GM19351 (cell line): ENCODE measurements around the gene SLC30A1.

ENCODE experiments used
- ATAC-seq: cut with Tn5 transposase; IDR thresholded peaks from one replicate; pipeline ENCODE4 v1.9.1; 2021; ENCODE audit warnings: mild to moderate bottlenecking, moderate library complexity; ENCODE audit not compliant: unreplicated experiment

SLC30A1 gene

GRCh38 chr1:211609120-211610024, 30.4 kb upstream of the SLC30A1 start:
- ATAC-seq: no peak

- no peak for ATAC-seq
Measured at GRCh38 chr1:211607754-211608473, 29.0 kb upstream of the SLC30A1 start.

GRCh38 chr1:211606914-211607753, 28.2 kb upstream of the SLC30A1 start:
- peak; percentile 90 for ATAC-seq

- ATAC-seq: peak; percentile 96
Measured at GRCh38 chr1:211606332-211606913, 27.5 kb upstream of the SLC30A1 start.

- no peak for ATAC-seq
Measured at GRCh38 chr1:211605603-211606331, 26.8 kb upstream of the SLC30A1 start.

GRCh38 chr1:211605034-211605433, 26.1 kb upstream of the SLC30A1 start:
- ATAC-seq: no peak

GRCh38 chr1:211604548-211604947, 25.6 kb upstream of the SLC30A1 start:
- ATAC-seq: no peak

GRCh38 chr1:211603713-211604112, 24.8 kb upstream of the SLC30A1 start:
- no peak for ATAC-seq

- no peak for ATAC-seq
Measured at GRCh38 chr1:211603191-211603701, 24.3 kb upstream of the SLC30A1 start.

GRCh38 chr1:211601982-211602670, 23.2 kb upstream of the SLC30A1 start:
- no peak for ATAC-seq

- no peak for ATAC-seq
Measured at GRCh38 chr1:211601159-211601558, 22.2 kb upstream of the SLC30A1 start.

GRCh38 chr1:211599250-211599649, 20.3 kb upstream of the SLC30A1 start:
- ATAC-seq: no peak

- no peak for ATAC-seq
Measured at GRCh38 chr1:211598514-211598913, 19.6 kb upstream of the SLC30A1 start.

- no peak for ATAC-seq
Measured at GRCh38 chr1:211596418-211597181, 17.6 kb upstream of the SLC30A1 start.

GRCh38 chr1:211595419-211595818, 16.5 kb upstream of the SLC30A1 start:
- no peak for ATAC-seq

- no peak for ATAC-seq
Measured at GRCh38 chr1:211591980-211592493, 13.1 kb upstream of the SLC30A1 start.

GRCh38 chr1:211589782-211590721, 11.1 kb upstream of the SLC30A1 start:
- ATAC-seq: no peak
